Karpas-422 (cell line): ENCODE results near the gene ALDH3A2. TPM values are rescaled to one million over a fixed set of nuclear protein-coding genes. Genes with fewer than 3 reads are reported as not detected.

Source experiments
- DNase-seq: peaks from one replicate; pipeline ENCODE4 v3.0.0-alpha.2; 2015
- H2AFZ ChIP-seq: fragments of 200-600 bp; sonication (generic); 2 replicates; pipeline ENCODE4 v1.6.1; 2014; ENCODE audit warnings: antibody characterized with exemption, low read length, mixed read lengths
- H3K27ac ChIP-seq: fragments of 200-600 bp; sonication (generic); 2 replicates; pipeline ENCODE4 v1.5.1; 2014; ENCODE audit warnings: mild to moderate bottlenecking, low read length, moderate library complexity
- H3K27me3 ChIP-seq: fragments of 200-600 bp; sonication (generic); 2 replicates; pipeline ENCODE4 v1.6.1; 2014; ENCODE audit warnings: low read length, mixed read lengths
- H3K36me3 ChIP-seq: fragments of 200-600 bp; sonication (generic); 2 replicates; pipeline ENCODE4 v1.6.1; 2014; ENCODE audit warnings: low read length, mixed read lengths; ENCODE audit not compliant: insufficient read depth
- H3K4me1 ChIP-seq: fragments of 200-600 bp; sonication (generic); 2 replicates; pipeline ENCODE4 v1.6.1; 2014; ENCODE audit warnings: mild to moderate bottlenecking, low read length, mixed read lengths
- H3K4me2 ChIP-seq: fragments of 200-600 bp; sonication (generic); 2 replicates; pipeline ENCODE4 v1.6.1; 2014; ENCODE audit warnings: low read length, low read depth, mild to moderate bottlenecking; ENCODE audit not compliant: poor library complexity, severe bottlenecking
- H3K4me3 ChIP-seq: fragments of 200-600 bp; sonication (generic); 2 replicates; pipeline ENCODE4 v1.5.1; 2014; ENCODE audit warnings: mild to moderate bottlenecking, antibody characterized with exemption, low read length, mixed read lengths
- H3K79me2 ChIP-seq: fragments of 200-600 bp; sonication (generic); 2 replicates; pipeline ENCODE4 v1.6.1; 2014; ENCODE audit warnings: mild to moderate bottlenecking, low read length, mixed read lengths
- H3K9ac ChIP-seq: fragments of 200-600 bp; sonication (generic); 2 replicates; pipeline ENCODE4 v1.6.0; 2014; ENCODE audit warnings: low read length
- H3K9me2 ChIP-seq: fragments of 200-600 bp; sonication (generic), shearing (Covaris generic); replicated peaks from 2 replicates; pipeline ENCODE4 v1.6.0; 2014; ENCODE audit warnings: mild to moderate bottlenecking, low read length, moderate library complexity; ENCODE audit not compliant: insufficient read depth
- H3K9me3 ChIP-seq: fragments of 300-700, 200-600 bp; sonication (generic); 2 replicates; pipeline ENCODE4 v1.6.1; 2014; ENCODE audit warnings: low read length, mixed read lengths
- H4K20me1 ChIP-seq: fragments of 200-600 bp; sonication (generic); 2 replicates; pipeline ENCODE4 v1.6.1; 2014; ENCODE audit warnings: mild to moderate bottlenecking, antibody characterized with exemption, low read length, low read depth; ENCODE audit not compliant: insufficient read depth
- total RNA-seq: library from RNA; depleted of rRNA; stranded (reverse); fragments of >200 nt; shearing (Covaris generic); gene quantifications from 2 replicates; pipeline ENCODE4 v1.2.3, GENCODE V29; 2014; ENCODE audit warnings: low replicate concordance

Gene ALDH3A2
- total RNA-seq, 1 experiment from 2014 or later = 2.0 TPM

- no peaks in the 10 kb centered on the region for H3K9me3 ChIP-seq
- DNase-seq = no peak
- H3K36me3 ChIP-seq = no peaks in the 10 kb centered on the region
- H3K4me1 ChIP-seq = no peaks in the 10 kb centered on the region
- H3K9ac ChIP-seq = no peak overlapping the region
- no peaks in the 10 kb centered on the region for H3K79me2 ChIP-seq
- H3K4me2 ChIP-seq = no peak overlapping the region
- H3K27me3 ChIP-seq = no peaks in the 10 kb centered on the region
- H3K4me3 ChIP-seq = no peak overlapping the region
- H4K20me1 ChIP-seq = no peaks in the 10 kb centered on the region
- no peak overlapping the region for H3K27ac ChIP-seq
- no peak overlapping the region for H2AFZ ChIP-seq
- no peaks in the 10 kb centered on the region for H3K9me2 ChIP-seq
Measured at GRCh38 chr17:19626079-19626478, 22.5 kb upstream of the ALDH3A2 start.

DNA sequence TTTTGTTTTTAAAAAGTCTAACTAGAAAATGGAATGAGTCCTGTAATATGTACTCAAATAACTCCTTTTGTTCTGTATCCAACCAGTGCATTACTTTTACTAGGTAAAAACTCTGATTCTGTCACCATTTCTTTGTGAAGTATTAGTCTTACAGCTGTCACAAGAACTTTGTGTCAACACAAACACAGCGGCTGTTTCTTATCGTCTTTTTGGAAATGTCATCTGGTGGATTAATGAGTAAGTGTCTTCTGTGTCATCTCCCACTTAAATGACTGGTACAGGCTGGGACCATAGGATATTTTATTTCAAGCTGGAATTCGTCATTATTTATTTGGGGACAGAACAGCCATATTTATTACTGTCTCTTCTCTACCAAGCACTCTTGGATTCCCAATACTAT, 19.1 kb upstream of the ALDH3A2 start:
- H4K20me1 ChIP-seq = no peaks in the 10 kb centered on the region
- H3K27me3 ChIP-seq = no peaks in the 10 kb centered on the region

GRCh38 chr17:19630035-19630434, 18.5 kb upstream of the ALDH3A2 start:
- Histone ChIP-seq H3K9ac (no peak overlapping the region), H3K4me3 (no peak overlapping the region), H3K9me3 (no peaks in the 10 kb centered on the region), H2AFZ (no peak overlapping the region), H3K4me2 (no peak overlapping the region), H3K36me3 (no peaks in the 10 kb centered on the region), H3K79me2 (no peaks in the 10 kb centered on the region), H3K27me3 (no peaks in the 10 kb centered on the region), H3K4me1 (no peaks in the 10 kb centered on the region), H3K27ac (no peak overlapping the region), H4K20me1 (no peaks in the 10 kb centered on the region), H3K9me2 (no peaks in the 10 kb centered on the region)
- DNase-seq = no peak

More for the DNA sequence above, 19.1 kb upstream of the ALDH3A2 start:
- no peak overlapping the region for H3K9ac ChIP-seq
- no peak overlapping the region for H3K27ac ChIP-seq
- H3K9me3 ChIP-seq = no peaks in the 10 kb centered on the region
- no peak overlapping the region for H2AFZ ChIP-seq
- no peaks in the 10 kb centered on the region for H3K4me1 ChIP-seq
- no peaks in the 10 kb centered on the region for H3K36me3 ChIP-seq
- H3K4me2 ChIP-seq = no peak overlapping the region
- no peaks in the 10 kb centered on the region for H3K79me2 ChIP-seq
- no peak for DNase-seq
- no peak overlapping the region for H3K4me3 ChIP-seq
- no peaks in the 10 kb centered on the region for H3K9me2 ChIP-seq

DNA sequence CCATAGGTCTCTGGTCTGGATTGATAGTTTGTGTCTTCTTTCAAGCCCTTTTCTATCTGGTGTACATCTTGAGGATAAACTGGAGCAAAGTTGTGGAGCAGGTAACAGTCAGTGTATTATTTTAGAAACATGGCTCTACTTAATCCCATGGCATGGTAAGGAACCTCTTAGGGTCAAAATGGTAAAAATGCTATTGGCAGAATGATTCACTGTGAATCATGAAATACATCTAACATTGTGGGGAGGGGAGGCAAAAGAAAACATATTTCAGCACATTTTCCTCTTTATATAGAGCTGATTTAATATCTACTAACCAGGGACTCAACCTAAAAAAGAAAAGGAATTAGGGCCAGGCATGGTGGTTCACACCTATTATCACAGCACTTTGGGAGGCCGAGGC, 17.9 kb upstream of the ALDH3A2 start:
- Histone ChIP-seq H3K9me2 (no peaks in the 10 kb centered on the region), H3K9ac (no peak overlapping the region), H2AFZ (no peak overlapping the region), H3K4me1 (no peaks in the 10 kb centered on the region), H3K9me3 (no peaks in the 10 kb centered on the region), H3K4me2 (no peak overlapping the region), H3K79me2 (no peaks in the 10 kb centered on the region), H3K4me3 (no peak overlapping the region), H3K27me3 (no peaks in the 10 kb centered on the region), H3K36me3 (no peaks in the 10 kb centered on the region), H3K27ac (no peak overlapping the region), H4K20me1 (no peaks in the 10 kb centered on the region)
- DNase-seq = no peak

DNA sequence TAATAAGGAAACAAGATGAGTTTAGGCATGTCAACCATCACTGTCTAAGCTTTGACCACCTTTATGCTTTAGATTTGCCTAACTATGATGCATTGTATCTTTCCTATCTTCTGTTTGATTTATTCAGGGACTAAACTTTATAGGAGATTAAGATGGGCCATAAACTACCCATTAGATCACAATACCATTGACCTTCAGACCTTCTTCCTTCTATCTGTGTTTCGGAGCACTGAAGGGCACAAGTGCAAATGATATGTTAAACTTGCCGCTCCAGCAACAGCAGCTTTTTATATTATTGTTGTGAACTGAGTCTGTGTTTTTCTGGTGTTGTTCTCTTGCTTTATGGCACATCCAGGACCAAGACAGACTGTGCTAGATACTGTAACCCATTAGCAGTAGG, 16.6 kb upstream of the ALDH3A2 start:
- no peaks in the 10 kb centered on the region for H3K4me1 ChIP-seq
- no peaks in the 10 kb centered on the region for H3K36me3 ChIP-seq
- no peak overlapping the region for H3K4me3 ChIP-seq
- no peak for DNase-seq
- H3K4me2 ChIP-seq = no peak overlapping the region
- H3K9me2 ChIP-seq = no peaks in the 10 kb centered on the region
- H3K27me3 ChIP-seq = no peaks in the 10 kb centered on the region
- no peaks in the 10 kb centered on the region for H3K9me3 ChIP-seq
- no peaks in the 10 kb centered on the region for H3K79me2 ChIP-seq
- H4K20me1 ChIP-seq = no peaks in the 10 kb centered on the region
- no peak overlapping the region for H2AFZ ChIP-seq
- no peak overlapping the region for H3K27ac ChIP-seq
- H3K9ac ChIP-seq = no peak overlapping the region

DNA sequence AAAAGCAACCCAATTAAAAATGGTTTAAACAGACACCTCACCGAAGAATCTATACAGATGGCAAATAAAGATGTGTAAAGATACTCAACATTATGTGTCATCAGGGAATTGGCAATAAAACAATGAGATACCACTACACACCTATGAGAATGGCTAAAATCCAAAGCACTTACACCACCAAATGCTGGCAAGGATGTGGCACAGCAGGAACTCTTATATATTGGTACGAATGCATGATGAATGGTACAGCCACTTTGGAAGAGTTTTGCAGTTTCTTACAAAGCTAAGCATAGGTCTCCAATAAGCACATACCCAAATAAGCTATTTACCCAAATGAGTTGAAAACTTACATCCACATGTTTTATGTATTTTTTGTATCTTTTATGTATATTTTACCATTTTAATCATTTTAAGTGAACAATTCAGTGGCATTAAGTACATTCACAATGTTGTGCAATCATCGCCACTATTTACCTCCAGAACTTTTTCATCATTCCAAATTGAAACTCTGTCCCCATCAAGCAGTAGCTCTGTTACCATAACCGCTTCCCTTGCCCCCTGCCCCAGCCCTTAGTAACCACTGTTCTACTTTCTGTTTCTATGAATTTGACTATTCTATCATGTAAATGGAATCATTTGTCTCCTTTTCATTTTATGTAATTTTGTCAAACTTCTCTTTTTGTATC, 6.7 kb upstream of the ALDH3A2 start:
- H3K4me2 ChIP-seq = no peak overlapping the region
- H3K9me3 ChIP-seq = no peaks in the 10 kb centered on the region
- no peaks in the 10 kb centered on the region for H4K20me1 ChIP-seq
- no peak overlapping the region for H2AFZ ChIP-seq
- no peaks in the 10 kb centered on the region for H3K79me2 ChIP-seq
- H3K4me1 ChIP-seq = peaks cover 10% of the 10 kb centered on the region
- H3K36me3 ChIP-seq = no peaks in the 10 kb centered on the region
- no peak overlapping the region for H3K4me3 ChIP-seq
- no peak for DNase-seq
- H3K27me3 ChIP-seq = no peaks in the 10 kb centered on the region
- no peak overlapping the region for H3K9ac ChIP-seq
- H3K27ac ChIP-seq = no peak overlapping the region
- H3K9me2 ChIP-seq = no peaks in the 10 kb centered on the region

DNA sequence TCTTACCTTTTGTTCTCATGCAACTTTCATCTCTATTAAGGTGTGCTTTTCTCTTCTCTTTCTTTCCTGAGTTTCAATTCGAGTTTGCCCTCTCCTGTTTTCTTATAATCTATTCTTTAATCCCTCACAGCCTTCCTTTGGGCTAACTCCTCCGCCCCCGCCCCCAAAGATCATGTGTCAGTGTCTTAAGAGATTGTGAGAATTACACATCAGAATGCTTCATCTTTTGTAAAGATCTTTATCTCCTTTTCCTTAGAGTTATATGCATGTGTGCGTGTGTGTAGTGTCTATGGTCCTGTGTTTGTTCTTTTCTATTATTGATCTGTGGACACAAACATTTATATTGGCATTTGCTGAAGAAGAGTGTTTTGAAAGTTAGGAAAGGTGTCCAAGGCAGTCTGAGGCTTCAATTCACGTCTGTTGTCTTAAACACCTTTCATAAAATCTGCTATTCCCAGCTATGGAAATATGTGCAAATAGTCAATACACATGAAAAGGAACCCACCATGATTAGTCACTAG, 6.1 kb upstream of the ALDH3A2 start:
- DNase-seq = no peak
- H3K27me3 ChIP-seq = no peaks in the 10 kb centered on the region
- H4K20me1 ChIP-seq = no peaks in the 10 kb centered on the region
- peaks cover 10% of the 10 kb centered on the region for H3K4me1 ChIP-seq
- H3K9me2 ChIP-seq = no peaks in the 10 kb centered on the region
- H3K4me2 ChIP-seq = no peak overlapping the region
- no peaks in the 10 kb centered on the region for H3K9me3 ChIP-seq
- H2AFZ ChIP-seq = no peak overlapping the region
- no peak overlapping the region for H3K27ac ChIP-seq
- no peaks in the 10 kb centered on the region for H3K36me3 ChIP-seq
- H3K4me3 ChIP-seq = no peak overlapping the region
- no peak overlapping the region for H3K9ac ChIP-seq
- H3K79me2 ChIP-seq = no peaks in the 10 kb centered on the region

GRCh38 chr17:19644493-19645210, 3.9 kb upstream of the ALDH3A2 start:
- no peaks in the 10 kb centered on the region for H3K9me2 ChIP-seq
- no peak for DNase-seq
- H4K20me1 ChIP-seq = 0 out of 2 replicates have a peak, but pooled peaks cover 2% of the 10 kb centered on the region
- no peaks in the 10 kb centered on the region for H3K36me3 ChIP-seq
- no peak overlapping the region for H2AFZ ChIP-seq
- no peaks in the 10 kb centered on the region for H3K79me2 ChIP-seq
- no peak overlapping the region for H3K27ac ChIP-seq
- H3K9me3 ChIP-seq = no peaks in the 10 kb centered on the region
- H3K9ac ChIP-seq = no peak overlapping the region
- H3K4me3 ChIP-seq = no peak overlapping the region
- H3K4me1 ChIP-seq = peaks cover 25% of the 10 kb centered on the region
- no peaks in the 10 kb centered on the region for H3K27me3 ChIP-seq
- no peak overlapping the region for H3K4me2 ChIP-seq
